ENCODE measurements around the gene MSANTD1. TPM values are rescaled to one million over a fixed set of nuclear protein-coding genes. Genes with fewer than 3 reads are reported as not detected.

Gene MSANTD1
- total and polyA plus RNA-seq, 4 donors, result 0.05 to 1.2 (median 0.23) TPM; not detected in 1

DNA sequence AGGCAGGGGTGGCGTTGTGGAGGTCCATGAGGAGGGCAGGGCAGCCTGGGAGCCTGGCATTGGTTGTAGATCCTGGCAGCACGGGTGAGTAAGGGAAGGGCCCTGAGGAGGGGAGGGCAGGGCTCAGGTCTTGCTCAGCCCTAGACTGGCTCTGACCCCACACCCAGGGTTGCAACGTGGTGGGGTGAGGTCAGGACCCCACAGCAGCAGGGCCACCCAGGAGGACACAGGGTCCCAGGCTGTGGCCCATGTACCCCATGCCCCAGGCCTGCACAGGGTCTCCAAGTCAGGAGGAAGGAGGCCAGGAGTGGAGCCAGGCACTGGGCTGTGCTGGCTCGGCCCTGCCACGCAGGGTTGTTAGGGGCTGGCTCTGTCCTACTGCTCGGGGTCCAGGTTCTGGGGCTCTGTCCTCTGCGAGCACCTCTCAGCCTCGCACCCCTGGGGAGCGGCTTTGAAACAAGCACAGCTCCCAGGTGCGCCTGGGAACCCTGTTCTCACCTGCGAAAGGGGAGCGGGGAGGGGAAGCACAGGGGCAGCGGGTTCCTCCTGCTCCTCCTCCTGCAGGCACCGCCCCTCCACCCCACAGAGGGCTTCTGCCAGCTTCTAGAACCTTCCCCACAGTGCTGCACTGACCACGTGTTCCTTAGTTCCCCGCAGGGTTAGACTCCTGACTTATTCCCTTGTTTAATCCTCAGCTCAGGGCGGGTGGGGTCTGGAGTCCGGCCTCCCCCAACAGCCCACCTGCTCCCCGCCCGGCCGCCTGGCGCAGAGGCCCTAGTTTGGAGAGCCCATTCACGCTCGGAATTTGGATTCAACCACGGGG lies 20.4 kb downstream of the MSANTD1 start:
- no peak for DNase-seq (ENCODE audit: low spot score)
- H3K9me3 ChIP-seq (ENCODE audit: control insufficient read depth in 4 of 4, low read length in 3 of 4), result no peaks in the 10 kb centered on the region
- no peaks in the 10 kb centered on the region for H3K4me1 ChIP-seq (ENCODE audit: control insufficient read depth in 4 of 4, insufficient read depth in 4 of 4, low read length in 3 of 4)
- H3K27ac ChIP-seq (ENCODE audit: low read depth in 1 of 2, low read length in 2 of 2), result no peak overlapping the region
- no peak overlapping the region for H3K9ac ChIP-seq (ENCODE audit: low read depth in 1 of 2, low read length in 2 of 2)
- WGBS, result 91% methylated on average over 25 of the region's 25 CpGs
- no peak for TF ChIP-seq RXRA (IDR thresholded peaks at IDR 0.05)
- TF ChIP-seq, protein P1, sequence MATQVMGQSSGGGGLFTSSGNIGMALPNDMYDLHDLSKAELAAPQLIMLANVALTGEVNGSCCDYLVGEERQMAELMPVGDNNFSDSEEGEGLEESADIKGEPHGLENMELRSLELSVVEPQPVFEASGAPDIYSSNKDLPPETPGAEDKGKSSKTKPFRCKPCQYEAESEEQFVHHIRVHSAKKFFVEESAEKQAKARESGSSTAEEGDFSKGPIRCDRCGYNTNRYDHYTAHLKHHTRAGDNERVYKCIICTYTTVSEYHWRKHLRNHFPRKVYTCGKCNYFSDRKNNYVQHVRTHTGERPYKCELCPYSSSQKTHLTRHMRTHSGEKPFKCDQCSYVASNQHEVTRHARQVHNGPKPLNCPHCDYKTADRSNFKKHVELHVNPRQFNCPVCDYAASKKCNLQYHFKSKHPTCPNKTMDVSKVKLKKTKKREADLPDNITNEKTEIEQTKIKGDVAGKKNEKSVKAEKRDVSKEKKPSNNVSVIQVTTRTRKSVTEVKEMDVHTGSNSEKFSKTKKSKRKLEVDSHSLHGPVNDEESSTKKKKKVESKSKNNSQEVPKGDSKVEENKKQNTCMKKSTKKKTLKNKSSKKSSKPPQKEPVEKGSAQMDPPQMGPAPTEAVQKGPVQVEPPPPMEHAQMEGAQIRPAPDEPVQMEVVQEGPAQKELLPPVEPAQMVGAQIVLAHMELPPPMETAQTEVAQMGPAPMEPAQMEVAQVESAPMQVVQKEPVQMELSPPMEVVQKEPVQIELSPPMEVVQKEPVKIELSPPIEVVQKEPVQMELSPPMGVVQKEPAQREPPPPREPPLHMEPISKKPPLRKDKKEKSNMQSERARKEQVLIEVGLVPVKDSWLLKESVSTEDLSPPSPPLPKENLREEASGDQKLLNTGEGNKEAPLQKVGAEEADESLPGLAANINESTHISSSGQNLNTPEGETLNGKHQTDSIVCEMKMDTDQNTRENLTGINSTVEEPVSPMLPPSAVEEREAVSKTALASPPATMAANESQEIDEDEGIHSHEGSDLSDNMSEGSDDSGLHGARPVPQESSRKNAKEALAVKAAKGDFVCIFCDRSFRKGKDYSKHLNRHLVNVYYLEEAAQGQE (IDR thresholded peaks at IDR 0.05), result no peak
- TF ChIP-seq JUND (IDR thresholded peaks at IDR 0.05), result no peak
- no peak for TF ChIP-seq FOXA1 (IDR thresholded peaks at IDR 0.05)
- no peak for TF ChIP-seq HNF4G (IDR thresholded peaks at IDR 0.05)
- TF ChIP-seq, protein P2, sequence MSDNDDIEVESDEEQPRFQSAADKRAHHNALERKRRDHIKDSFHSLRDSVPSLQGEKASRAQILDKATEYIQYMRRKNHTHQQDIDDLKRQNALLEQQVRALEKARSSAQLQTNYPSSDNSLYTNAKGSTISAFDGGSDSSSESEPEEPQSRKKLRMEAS (IDR thresholded peaks at IDR 0.05), result no peak
- TF ChIP-seq TAF1 (conservative IDR thresholded peaks at IDR 0.05), result no peak
- TF ChIP-seq YY1 (IDR thresholded peaks at IDR 0.05), result no peak
- TF ChIP-seq FOXA2 (IDR thresholded peaks at IDR 0.05), result no peak
- TF ChIP-seq EGR1 (IDR thresholded peaks at IDR 0.05; ENCODE audit: low read depth in 2 of 2), result no peak
- TF ChIP-seq SP1 (IDR thresholded peaks at IDR 0.05), result no peak
- no peak for TF ChIP-seq HNF4A (conservative IDR thresholded peaks at IDR 0.05)
- TF ChIP-seq GABPA (IDR thresholded peaks at IDR 0.05 in 1 of 2, conservative IDR thresholded peaks at IDR 0.05 in 1 of 2), result no peak
- TF ChIP-seq RAD21 (IDR thresholded peaks at IDR 0.05), result no peak
- TF ChIP-seq NR2F2 (IDR thresholded peaks at IDR 0.05), result no peak
- H3K27me3 ChIP-seq (ENCODE audit: control insufficient read depth in 4 of 4, insufficient read depth in 4 of 4, low read length in 3 of 4), result no peaks in the 10 kb centered on the region
- no peak overlapping the region for H3K4me3 ChIP-seq (ENCODE audit: low read depth in 1 of 3, low read length in 3 of 3)
- H3K36me3 ChIP-seq (ENCODE audit: control insufficient read depth in 4 of 4, insufficient read depth in 3 of 4, low read depth in 1 of 4, low read length in 3 of 4), result no peaks in the 10 kb centered on the region

DNA sequence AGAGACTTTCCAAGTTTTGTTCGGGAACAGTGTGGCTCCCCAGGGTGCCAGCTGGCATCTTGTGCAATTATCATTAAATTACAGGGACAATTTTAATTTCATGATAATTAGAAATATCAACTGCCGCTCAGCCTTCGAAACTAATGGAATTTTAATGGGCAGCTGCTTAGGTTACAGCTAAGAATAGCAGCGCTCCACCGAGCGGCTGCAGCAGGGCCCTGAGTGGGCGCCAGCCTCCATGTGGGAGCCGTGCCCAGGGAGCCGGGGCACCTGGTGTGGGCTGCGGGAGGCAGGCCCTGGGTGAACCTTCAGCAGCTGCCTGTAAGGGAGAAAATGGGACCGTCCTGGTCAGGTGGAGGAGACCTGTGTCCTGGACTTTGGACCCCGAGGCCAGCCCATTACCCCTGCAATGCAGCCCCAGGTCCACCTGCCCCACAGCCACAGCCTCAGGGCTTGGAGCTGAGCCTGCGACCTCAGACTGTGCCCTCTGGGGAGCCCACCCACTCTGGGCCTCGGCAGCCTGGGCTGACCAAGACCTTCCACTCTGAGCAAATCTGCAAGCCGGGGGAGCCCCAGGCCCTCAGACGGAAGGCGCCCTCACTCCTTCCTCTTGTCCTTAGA lies 21.1 kb downstream of the MSANTD1 start:
- 93% methylated on average over 17 of the region's 17 CpGs for WGBS
- no peak for DNase-seq (ENCODE audit: low spot score)
- Histone ChIP-seq H3K27me3 (ENCODE audit: control insufficient read depth in 4 of 4, insufficient read depth in 4 of 4, low read length in 3 of 4) (no peaks in the 10 kb centered on the region), H3K4me1 (ENCODE audit: control insufficient read depth in 4 of 4, insufficient read depth in 4 of 4, low read length in 3 of 4) (no peaks in the 10 kb centered on the region), H3K9me3 (ENCODE audit: control insufficient read depth in 4 of 4, low read length in 3 of 4) (no peaks in the 10 kb centered on the region), H3K4me3 (ENCODE audit: low read depth in 1 of 3, low read length in 3 of 3) (no peak overlapping the region), H3K27ac (ENCODE audit: low read depth in 1 of 2, low read length in 2 of 2) (no peak overlapping the region), H3K9ac (ENCODE audit: low read depth in 1 of 2, low read length in 2 of 2) (no peak overlapping the region), H3K36me3 (ENCODE audit: control insufficient read depth in 4 of 4, insufficient read depth in 3 of 4, low read depth in 1 of 4, low read length in 3 of 4) (no peaks in the 10 kb centered on the region)
- TF ChIP-seq, protein P2 (IDR thresholded peaks at IDR 0.05), result no peak
- TF ChIP-seq EGR1 (IDR thresholded peaks at IDR 0.05; ENCODE audit: low read depth in 2 of 2) (no peak), YY1 (IDR thresholded peaks at IDR 0.05) (no peak), RAD21 (IDR thresholded peaks at IDR 0.05) (no peak), GABPA (IDR thresholded peaks at IDR 0.05 in 1 of 2, conservative IDR thresholded peaks at IDR 0.05 in 1 of 2) (no peak)
